A673 (cell line): ENCODE data around the gene ROR1.

Experiments used
- EZH2 ChIP-seq: fragments of 200-600 bp; sonication (generic); IDR thresholded peaks from 2 replicates; pipeline ENCODE4 v1.6.1; 2017; ENCODE audit warnings: borderline replicate concordance, low read depth, mild to moderate bottlenecking, mixed read lengths, antibody characterized with exemption, low read length; ENCODE audit not compliant: poor library complexity, severe bottlenecking
- TF ChIP-seq, protein P1 (sequence below): fragments of 300-800, 200-600 bp; sonication (generic); conservative IDR thresholded peaks from 2 replicates; pipeline ENCODE4 v1.5.1; 2017; ENCODE audit warnings: low read depth, mild to moderate bottlenecking, antibody characterized with exemption, low read length, moderate library complexity, mixed read lengths

- TF ChIP-seq, protein P1, sequence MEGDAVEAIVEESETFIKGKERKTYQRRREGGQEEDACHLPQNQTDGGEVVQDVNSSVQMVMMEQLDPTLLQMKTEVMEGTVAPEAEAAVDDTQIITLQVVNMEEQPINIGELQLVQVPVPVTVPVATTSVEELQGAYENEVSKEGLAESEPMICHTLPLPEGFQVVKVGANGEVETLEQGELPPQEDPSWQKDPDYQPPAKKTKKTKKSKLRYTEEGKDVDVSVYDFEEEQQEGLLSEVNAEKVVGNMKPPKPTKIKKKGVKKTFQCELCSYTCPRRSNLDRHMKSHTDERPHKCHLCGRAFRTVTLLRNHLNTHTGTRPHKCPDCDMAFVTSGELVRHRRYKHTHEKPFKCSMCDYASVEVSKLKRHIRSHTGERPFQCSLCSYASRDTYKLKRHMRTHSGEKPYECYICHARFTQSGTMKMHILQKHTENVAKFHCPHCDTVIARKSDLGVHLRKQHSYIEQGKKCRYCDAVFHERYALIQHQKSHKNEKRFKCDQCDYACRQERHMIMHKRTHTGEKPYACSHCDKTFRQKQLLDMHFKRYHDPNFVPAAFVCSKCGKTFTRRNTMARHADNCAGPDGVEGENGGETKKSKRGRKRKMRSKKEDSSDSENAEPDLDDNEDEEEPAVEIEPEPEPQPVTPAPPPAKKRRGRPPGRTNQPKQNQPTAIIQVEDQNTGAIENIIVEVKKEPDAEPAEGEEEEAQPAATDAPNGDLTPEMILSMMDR: no peak
- no peak for TF ChIP-seq EZH2
Observed at GRCh38 chr1:63731117-63732043, 42.4 kb upstream of the ROR1 start.
